ENCODE data around the gene CNTROB.

- TF ChIP-seq, protein P1, sequence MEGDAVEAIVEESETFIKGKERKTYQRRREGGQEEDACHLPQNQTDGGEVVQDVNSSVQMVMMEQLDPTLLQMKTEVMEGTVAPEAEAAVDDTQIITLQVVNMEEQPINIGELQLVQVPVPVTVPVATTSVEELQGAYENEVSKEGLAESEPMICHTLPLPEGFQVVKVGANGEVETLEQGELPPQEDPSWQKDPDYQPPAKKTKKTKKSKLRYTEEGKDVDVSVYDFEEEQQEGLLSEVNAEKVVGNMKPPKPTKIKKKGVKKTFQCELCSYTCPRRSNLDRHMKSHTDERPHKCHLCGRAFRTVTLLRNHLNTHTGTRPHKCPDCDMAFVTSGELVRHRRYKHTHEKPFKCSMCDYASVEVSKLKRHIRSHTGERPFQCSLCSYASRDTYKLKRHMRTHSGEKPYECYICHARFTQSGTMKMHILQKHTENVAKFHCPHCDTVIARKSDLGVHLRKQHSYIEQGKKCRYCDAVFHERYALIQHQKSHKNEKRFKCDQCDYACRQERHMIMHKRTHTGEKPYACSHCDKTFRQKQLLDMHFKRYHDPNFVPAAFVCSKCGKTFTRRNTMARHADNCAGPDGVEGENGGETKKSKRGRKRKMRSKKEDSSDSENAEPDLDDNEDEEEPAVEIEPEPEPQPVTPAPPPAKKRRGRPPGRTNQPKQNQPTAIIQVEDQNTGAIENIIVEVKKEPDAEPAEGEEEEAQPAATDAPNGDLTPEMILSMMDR (IDR thresholded peaks at IDR 0.05), result no peak
- TF ChIP-seq POLR2AphosphoS5 (IDR thresholded peaks at IDR 0.05), result no peak
- TF ChIP-seq POLR2A (IDR thresholded peaks at IDR 0.05), result no peak
These were observed 23.6 kb downstream of the CNTROB start for GRCh38 chr17:7955414-7956227.

Measured in breast epithelium (tissue), 3 donors.